ENCODE data around the gene GCAT. TPM values are rescaled to one million over a fixed set of nuclear protein-coding genes. Genes with fewer than 3 reads are reported as not detected.
"Not testable (repeated sequence)": the region's sequence is repeated elsewhere in the genome, so short reads cannot be mapped to it uniquely, and the experiment has no call there.

Gene GCAT
- total RNA-seq, 1 experiment from 2014 or later: 35.1 TPM

- H3K36me3 ChIP-seq (replicated peaks; ENCODE audit: control insufficient read depth, insufficient read depth, low read length): peaks cover 4% of the 10 kb centered on the region
- no peak for DNase-seq
- no peak overlapping the region for H3K4me3 ChIP-seq (ENCODE audit: insufficient read depth, low read depth, low read length)
- H3K27me3 ChIP-seq (ENCODE audit: control insufficient read depth, insufficient read depth, low read length): no peaks in the 10 kb centered on the region
Measured at GRCh38 chr22:37774728-37775127, 33.0 kb upstream of the GCAT start.

GRCh38 chr22:37775785-37776638 lies 31.7 kb upstream of the GCAT start:
- no peak for DNase-seq
- Histone ChIP-seq H3K36me3 (replicated peaks; ENCODE audit: control insufficient read depth, insufficient read depth, low read length) (peaks cover 4% of the 10 kb centered on the region), H3K27me3 (ENCODE audit: control insufficient read depth, insufficient read depth, low read length) (no peaks in the 10 kb centered on the region)

GRCh38 chr22:37776639-37777005 lies 31.1 kb upstream of the GCAT start:
- no peak overlapping the region for H3K4me3 ChIP-seq (ENCODE audit: insufficient read depth, low read depth, low read length)
- H3K27me3 ChIP-seq (ENCODE audit: control insufficient read depth, insufficient read depth, low read length): no peaks in the 10 kb centered on the region
- no peak for DNase-seq
- peaks cover 2% of the 10 kb centered on the region for H3K36me3 ChIP-seq (replicated peaks; ENCODE audit: control insufficient read depth, insufficient read depth, low read length)

More at GRCh38 chr22:37775785-37776638, 31.7 kb upstream of the GCAT start:
- no peak overlapping the region for H3K4me3 ChIP-seq (ENCODE audit: insufficient read depth, low read depth, low read length)

- Histone ChIP-seq H3K27me3 (ENCODE audit: control insufficient read depth, insufficient read depth, low read length) (no peaks in the 10 kb centered on the region), H3K4me3 (ENCODE audit: insufficient read depth, low read depth, low read length) (no peak overlapping the region), H3K36me3 (replicated peaks; ENCODE audit: control insufficient read depth, insufficient read depth, low read length) (no peaks in the 10 kb centered on the region; the same call in none of the 2 replicates)
- DNase-seq: no peak
Measured at GRCh38 chr22:37777122-37777687, 30.5 kb upstream of the GCAT start.

GRCh38 chr22:37778370-37779009 lies 29.2 kb upstream of the GCAT start:
- no peaks in the 10 kb centered on the region for H3K27me3 ChIP-seq (ENCODE audit: control insufficient read depth, insufficient read depth, low read length)
- H3K36me3 ChIP-seq (replicated peaks; ENCODE audit: control insufficient read depth, insufficient read depth, low read length): no peaks in the 10 kb centered on the region; the same call in 1 of the 2 replicates
- no peak overlapping the region for H3K4me3 ChIP-seq (ENCODE audit: insufficient read depth, low read depth, low read length)
- no peak for DNase-seq

- Histone ChIP-seq H3K36me3 (replicated peaks; ENCODE audit: control insufficient read depth, insufficient read depth, low read length) (no peaks in the 10 kb centered on the region), H3K27me3 (ENCODE audit: control insufficient read depth, insufficient read depth, low read length) (no peaks in the 10 kb centered on the region), H3K4me3 (ENCODE audit: insufficient read depth, low read depth, low read length) (no peak overlapping the region)
- DNase-seq: peak; percentile 82
Measured at GRCh38 chr22:37781434-37782059, 26.2 kb upstream of the GCAT start.

- no peaks in the 10 kb centered on the region for H3K27me3 ChIP-seq (ENCODE audit: control insufficient read depth, insufficient read depth, low read length)
- no peak overlapping the region for H3K4me3 ChIP-seq (ENCODE audit: insufficient read depth, low read depth, low read length)
- H3K36me3 ChIP-seq (replicated peaks; ENCODE audit: control insufficient read depth, insufficient read depth, low read length): no peaks in the 10 kb centered on the region
- DNase-seq: peak; percentile 62
Measured at GRCh38 chr22:37782340-37783168, 25.2 kb upstream of the GCAT start.

- DNase-seq: peak; percentile 28
- no peaks in the 10 kb centered on the region for H3K36me3 ChIP-seq (replicated peaks; ENCODE audit: control insufficient read depth, insufficient read depth, low read length)
- H3K27me3 ChIP-seq (ENCODE audit: control insufficient read depth, insufficient read depth, low read length): no peaks in the 10 kb centered on the region
- H3K4me3 ChIP-seq (ENCODE audit: insufficient read depth, low read depth, low read length): no peak overlapping the region
Measured at GRCh38 chr22:37784829-37785495, 22.8 kb upstream of the GCAT start.

GRCh38 chr22:37790234-37790633 lies 17.5 kb upstream of the GCAT start:
- Histone ChIP-seq H3K27me3 (ENCODE audit: control insufficient read depth, insufficient read depth, low read length) (no peaks in the 10 kb centered on the region), H3K36me3 (replicated peaks; ENCODE audit: control insufficient read depth, insufficient read depth, low read length) (no peaks in the 10 kb centered on the region), H3K4me3 (ENCODE audit: insufficient read depth, low read depth, low read length) (no peak overlapping the region)
- no peak for DNase-seq

GRCh38 chr22:37792494-37792893 lies 15.2 kb upstream of the GCAT start:
- H3K36me3 ChIP-seq (replicated peaks; ENCODE audit: control insufficient read depth, insufficient read depth, low read length): no peaks in the 10 kb centered on the region
- no peak for DNase-seq
- H3K4me3 ChIP-seq (ENCODE audit: insufficient read depth, low read depth, low read length): no peak overlapping the region
- no peaks in the 10 kb centered on the region; the same call in 1 of the 2 replicates for H3K27me3 ChIP-seq (ENCODE audit: control insufficient read depth, insufficient read depth, low read length)

GRCh38 chr22:37794376-37794775 lies 13.4 kb upstream of the GCAT start:
- DNase-seq: no peak
- H3K36me3 ChIP-seq (replicated peaks; ENCODE audit: control insufficient read depth, insufficient read depth, low read length): no peaks in the 10 kb centered on the region
- H3K27me3 ChIP-seq (ENCODE audit: control insufficient read depth, insufficient read depth, low read length): peaks cover 1% of the 10 kb centered on the region; the same call in 1 of the 2 replicates
- H3K4me3 ChIP-seq (ENCODE audit: insufficient read depth, low read depth, low read length): no peak overlapping the region

- Histone ChIP-seq H3K27me3 (ENCODE audit: control insufficient read depth, insufficient read depth, low read length) (peaks cover 1% of the 10 kb centered on the region; the same call in 1 of the 2 replicates), H3K36me3 (replicated peaks; ENCODE audit: control insufficient read depth, insufficient read depth, low read length) (no peaks in the 10 kb centered on the region), H3K4me3 (ENCODE audit: insufficient read depth, low read depth, low read length) (no peak overlapping the region)
- no peak for DNase-seq
Measured at GRCh38 chr22:37796079-37796478, 11.7 kb upstream of the GCAT start.

- not testable (repeated sequence) for H3K27me3 ChIP-seq (ENCODE audit: control insufficient read depth, insufficient read depth, low read length); H3K36me3 ChIP-seq (replicated peaks; ENCODE audit: control insufficient read depth, insufficient read depth, low read length); H3K4me3 ChIP-seq (ENCODE audit: insufficient read depth, low read depth, low read length); DNase-seq
Measured at GRCh38 chr22:37797259-37797658, 10.5 kb upstream of the GCAT start.
